ENCODE results near the gene UGT1A9. TPM values are rescaled to one million over a fixed set of nuclear protein-coding genes. Genes with fewer than 3 reads are reported as not detected.
"Not testable (repeated sequence)": the region's sequence is repeated elsewhere in the genome, so short reads cannot be mapped to it uniquely, and the experiment has no call there.

Gene UGT1A9
- total and polyA plus RNA-seq, 2 experiments from 2014 or later = 9.6 to 12.6 TPM

DNA sequence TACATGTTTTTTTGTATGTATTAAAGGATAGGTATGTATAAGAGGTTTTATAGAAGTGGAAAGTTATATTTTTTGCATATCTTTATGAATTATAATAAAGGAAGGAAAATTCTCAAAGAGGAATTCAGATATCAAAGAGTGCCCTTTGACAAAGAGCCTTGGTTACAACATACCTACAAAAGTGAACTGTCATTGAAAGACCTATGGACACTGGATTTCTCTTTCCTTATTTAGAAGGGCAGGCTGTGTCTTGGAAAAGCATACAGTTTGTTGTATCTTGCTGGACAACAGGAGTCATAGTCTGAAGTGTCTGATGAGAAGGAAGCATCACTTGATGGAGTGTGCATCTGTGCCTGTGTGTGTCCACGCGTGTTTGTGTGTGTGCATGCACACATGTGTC is 20.3 kb upstream of the UGT1A9 start:
- Histone ChIP-seq H3K27ac (no peak overlapping the region), H3K36me3 (replicated peaks; ENCODE audit: insufficient read depth, low read depth) (no peaks in the 10 kb centered on the region), H3K79me2 (no peaks in the 10 kb centered on the region), H3K9me3 (ENCODE audit: low read depth) (no peaks in the 10 kb centered on the region), H3K9me2 (replicated peaks; ENCODE audit: insufficient read depth) (no peaks in the 10 kb centered on the region), H3K4me3 (no peak overlapping the region), H2AFZ (no peak overlapping the region), H4K20me1 (ENCODE audit: insufficient read depth, poor library complexity, severe bottlenecking) (no peaks in the 10 kb centered on the region), H3K4me1 (ENCODE audit: insufficient read depth) (no peaks in the 10 kb centered on the region), H3K27me3 (no peaks in the 10 kb centered on the region), H3K4me2 (no peak overlapping the region)
- no peak for DNase-seq (ENCODE audit: low spot score)
- TF ChIP-seq EZH2phosphoT487 (IDR thresholded peaks at IDR 0.05; ENCODE audit: low read depth, severe bottlenecking, unreplicated experiment) = no peak
- TF ChIP-seq, protein P1, sequence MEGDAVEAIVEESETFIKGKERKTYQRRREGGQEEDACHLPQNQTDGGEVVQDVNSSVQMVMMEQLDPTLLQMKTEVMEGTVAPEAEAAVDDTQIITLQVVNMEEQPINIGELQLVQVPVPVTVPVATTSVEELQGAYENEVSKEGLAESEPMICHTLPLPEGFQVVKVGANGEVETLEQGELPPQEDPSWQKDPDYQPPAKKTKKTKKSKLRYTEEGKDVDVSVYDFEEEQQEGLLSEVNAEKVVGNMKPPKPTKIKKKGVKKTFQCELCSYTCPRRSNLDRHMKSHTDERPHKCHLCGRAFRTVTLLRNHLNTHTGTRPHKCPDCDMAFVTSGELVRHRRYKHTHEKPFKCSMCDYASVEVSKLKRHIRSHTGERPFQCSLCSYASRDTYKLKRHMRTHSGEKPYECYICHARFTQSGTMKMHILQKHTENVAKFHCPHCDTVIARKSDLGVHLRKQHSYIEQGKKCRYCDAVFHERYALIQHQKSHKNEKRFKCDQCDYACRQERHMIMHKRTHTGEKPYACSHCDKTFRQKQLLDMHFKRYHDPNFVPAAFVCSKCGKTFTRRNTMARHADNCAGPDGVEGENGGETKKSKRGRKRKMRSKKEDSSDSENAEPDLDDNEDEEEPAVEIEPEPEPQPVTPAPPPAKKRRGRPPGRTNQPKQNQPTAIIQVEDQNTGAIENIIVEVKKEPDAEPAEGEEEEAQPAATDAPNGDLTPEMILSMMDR (IDR thresholded peaks at IDR 0.05; ENCODE audit: poor library complexity) = no peak
- no peak for TF ChIP-seq EZH2 (IDR thresholded peaks at IDR 0.05; ENCODE audit: borderline replicate concordance)
- WGBS (ENCODE audit: low lambda C conversion rate, missing lambda C conversion rate) = 93% methylated on average over 2 of the region's 2 CpGs

DNA sequence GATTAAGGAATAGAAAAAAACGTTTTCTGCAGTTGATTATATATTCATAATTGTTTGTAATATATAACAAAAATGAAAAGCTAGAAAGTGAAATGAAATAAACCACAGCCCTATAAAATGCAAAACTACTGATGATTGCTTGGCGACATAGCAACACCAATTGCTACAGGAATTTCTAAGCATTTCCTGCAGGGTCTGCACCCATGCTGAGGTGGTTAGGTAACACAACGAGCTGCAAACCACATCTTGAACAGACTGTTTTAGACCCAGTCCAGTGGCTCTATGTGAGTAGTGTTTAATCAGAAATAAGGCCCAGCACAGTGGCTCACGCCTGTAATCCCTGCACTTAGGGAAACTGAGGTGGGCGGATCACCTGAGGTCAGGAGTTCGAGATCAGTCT is 17.2 kb upstream of the UGT1A9 start:
- no peak overlapping the region for H3K4me2 ChIP-seq
- 73% methylated on average over 6 of the region's 6 CpGs for WGBS (ENCODE audit: low lambda C conversion rate, missing lambda C conversion rate)
- no peaks in the 10 kb centered on the region for H3K9me2 ChIP-seq (replicated peaks; ENCODE audit: insufficient read depth)
- H2AFZ ChIP-seq = no peak overlapping the region
- H3K27ac ChIP-seq = no peak overlapping the region
- no peaks in the 10 kb centered on the region for H3K36me3 ChIP-seq (replicated peaks; ENCODE audit: insufficient read depth, low read depth)
- no peaks in the 10 kb centered on the region for H4K20me1 ChIP-seq (ENCODE audit: insufficient read depth, poor library complexity, severe bottlenecking)
- TF ChIP-seq, protein P1 (IDR thresholded peaks at IDR 0.05; ENCODE audit: poor library complexity) = no peak
- TF ChIP-seq EZH2phosphoT487 (IDR thresholded peaks at IDR 0.05; ENCODE audit: low read depth, severe bottlenecking, unreplicated experiment) (no peak), EZH2 (IDR thresholded peaks at IDR 0.05; ENCODE audit: borderline replicate concordance) (no peak)
- H3K27me3 ChIP-seq = no peaks in the 10 kb centered on the region
- no peak for DNase-seq (ENCODE audit: low spot score)
- H3K79me2 ChIP-seq = no peaks in the 10 kb centered on the region
- H3K4me1 ChIP-seq (ENCODE audit: insufficient read depth) = no peaks in the 10 kb centered on the region
- no peak overlapping the region for H3K4me3 ChIP-seq
- no peaks in the 10 kb centered on the region for H3K9me3 ChIP-seq (ENCODE audit: low read depth)

DNA sequence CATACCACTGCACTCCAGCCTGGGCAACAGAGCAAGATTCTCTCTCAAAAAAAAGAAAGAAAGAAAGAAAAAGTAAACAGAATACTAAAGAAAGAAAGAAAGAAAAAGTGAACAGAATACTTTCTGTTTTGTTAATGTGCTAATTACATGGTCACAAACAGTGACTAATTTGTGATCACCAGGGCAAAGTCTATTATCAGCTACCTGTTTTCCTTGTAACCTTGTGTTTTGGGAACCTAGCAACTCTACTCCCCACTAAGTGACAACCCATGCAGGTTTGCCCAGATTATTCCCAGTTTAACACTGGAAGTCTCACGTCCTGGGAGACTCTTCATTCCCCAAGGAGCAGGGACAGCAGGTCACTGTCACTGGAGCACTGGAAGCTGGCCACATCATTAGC is 16.7 kb upstream of the UGT1A9 start:
- H2AFZ ChIP-seq = no peak overlapping the region
- H3K79me2 ChIP-seq = no peaks in the 10 kb centered on the region
- 60% methylated on average over 1 of the region's 1 CpG for WGBS (ENCODE audit: low lambda C conversion rate, missing lambda C conversion rate)
- H3K4me3 ChIP-seq = no peak overlapping the region
- no peaks in the 10 kb centered on the region for H3K9me2 ChIP-seq (replicated peaks; ENCODE audit: insufficient read depth)
- no peak overlapping the region for H3K27ac ChIP-seq
- H4K20me1 ChIP-seq (ENCODE audit: insufficient read depth, poor library complexity, severe bottlenecking) = no peaks in the 10 kb centered on the region
- H3K4me1 ChIP-seq (ENCODE audit: insufficient read depth) = no peaks in the 10 kb centered on the region
- no peaks in the 10 kb centered on the region for H3K9me3 ChIP-seq (ENCODE audit: low read depth)
- H3K4me2 ChIP-seq = no peak overlapping the region
- no peak for DNase-seq (ENCODE audit: low spot score)
- TF ChIP-seq, protein P1 (IDR thresholded peaks at IDR 0.05; ENCODE audit: poor library complexity) = no peak
- TF ChIP-seq EZH2phosphoT487 (IDR thresholded peaks at IDR 0.05; ENCODE audit: low read depth, severe bottlenecking, unreplicated experiment) (no peak), EZH2 (IDR thresholded peaks at IDR 0.05; ENCODE audit: borderline replicate concordance) (no peak)
- no peaks in the 10 kb centered on the region for H3K27me3 ChIP-seq
- H3K36me3 ChIP-seq (replicated peaks; ENCODE audit: insufficient read depth, low read depth) = no peaks in the 10 kb centered on the region

DNA sequence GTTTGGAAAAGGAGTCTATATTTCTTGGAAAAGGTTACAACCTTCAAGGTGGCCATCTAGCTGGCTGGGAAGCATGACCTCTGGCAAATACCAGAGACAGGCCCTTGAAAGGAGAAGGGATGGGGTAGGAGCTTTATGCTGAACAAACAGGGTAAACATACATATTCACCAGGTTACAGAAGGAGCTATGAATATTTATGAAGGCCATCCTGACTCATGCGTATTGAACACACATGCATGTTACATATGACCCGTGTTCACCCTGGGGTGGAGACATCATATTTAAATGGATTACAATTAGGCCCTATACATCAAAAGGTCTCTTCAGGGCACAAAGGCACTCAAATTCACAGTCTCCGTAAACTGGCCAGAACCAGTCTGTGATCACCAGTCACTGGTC is 15.8 kb upstream of the UGT1A9 start:
- H3K27me3 ChIP-seq; DNase-seq (ENCODE audit: low spot score); H2AFZ ChIP-seq; H3K4me1 ChIP-seq (ENCODE audit: insufficient read depth); H3K9me2 ChIP-seq (replicated peaks; ENCODE audit: insufficient read depth); H3K4me3 ChIP-seq; H4K20me1 ChIP-seq (ENCODE audit: insufficient read depth, poor library complexity, severe bottlenecking); H3K4me2 ChIP-seq; H3K27ac ChIP-seq; H3K36me3 ChIP-seq (replicated peaks; ENCODE audit: insufficient read depth, low read depth); H3K79me2 ChIP-seq; H3K9me3 ChIP-seq (ENCODE audit: low read depth): not testable (repeated sequence)
- 92% methylated on average over 3 of the region's 3 CpGs for WGBS (ENCODE audit: low lambda C conversion rate, missing lambda C conversion rate)

Data from hepatocyte (in vitro differentiated cells).